Neural progenitor cell (in vitro differentiated cells): ENCODE measurements around the gene SMIM29. TPM values are rescaled to one million over a fixed set of nuclear protein-coding genes. Genes with fewer than 3 reads are reported as not detected.

Source experiments
- DNase-seq: peaks from one replicate; pipeline ENCODE4 v3.0.0-alpha.2; 2016; ENCODE audit warnings: low spot score
- H2AFZ ChIP-seq: fragments of 200-600 bp; sonication (generic); replicated peaks from 2 replicates; pipeline ENCODE4 v1.6.1; 2016; ENCODE audit warnings: antibody characterized with exemption
- H3F3A ChIP-seq: fragments of 200-600 bp; sonication (generic); 2 replicates; pipeline ENCODE4 v1.6.1; 2016; ENCODE audit warnings: antibody characterized with exemption, low read depth
- H3K27ac ChIP-seq: fragments of 200-600 bp; sonication (generic); 2 replicates; pipeline ENCODE4 v1.5.1; 2016; ENCODE audit warnings: mild to moderate bottlenecking
- H3K27me3 ChIP-seq: fragments of 200-600 bp; sonication (generic); 2 replicates; pipeline ENCODE4 v1.6.1; 2016; ENCODE audit warnings: mild to moderate bottlenecking, moderate library complexity
- H3K36me3 ChIP-seq: fragments of 200-600 bp; sonication (generic); 2 replicates; pipeline ENCODE4 v1.5.1; 2016
- H3K4me1 ChIP-seq: fragments of 200-600 bp; sonication (generic); 2 replicates; pipeline ENCODE4 v1.6.1; 2016; ENCODE audit warnings: mixed run types
- H3K4me2 ChIP-seq: fragments of 200-600 bp; sonication (generic); 2 replicates; pipeline ENCODE4 v1.6.1; 2016
- H3K4me3 ChIP-seq: fragments of 200-600 bp; sonication (generic); 2 replicates; pipeline ENCODE4 v1.5.1; 2016
- H3K79me2 ChIP-seq: fragments of 200-600 bp; sonication (generic); 2 replicates; pipeline ENCODE4 v1.6.1; 2016; ENCODE audit warnings: low read depth
- H3K9ac ChIP-seq: fragments of 200-600 bp; sonication (generic); 2 replicates; pipeline ENCODE4 v1.6.1; 2016
- H3K9me3 ChIP-seq: fragments of 200-600 bp; sonication (generic); 2 replicates; pipeline ENCODE4 v1.5.1; 2016; ENCODE audit warnings: low read depth
- H4K20me1 ChIP-seq: fragments of 200-600 bp; sonication (generic); 2 replicates; pipeline ENCODE4 v1.6.1; 2016; ENCODE audit warnings: low read depth
- H3K27ac Mint-ChIP-seq: 3 replicates; pipeline ENCODE4 v1.8.0; 2021; ENCODE audit warnings: mixed read lengths
- H3K27me3 Mint-ChIP-seq: 2 replicates; pipeline ENCODE4 v1.8.0; 2022; ENCODE audit warnings: low read depth, mild to moderate bottlenecking, inconsistent platforms, moderate library complexity, mixed read lengths; ENCODE audit not compliant: insufficient read depth
- H3K36me3 Mint-ChIP-seq: 3 replicates; pipeline ENCODE4 v1.8.0; 2021; ENCODE audit warnings: mixed read lengths
- H3K4me1 Mint-ChIP-seq: 3 replicates; pipeline ENCODE4 v1.8.0; 2021; ENCODE audit warnings: mixed read lengths
- H3K4me3 Mint-ChIP-seq: 3 replicates; pipeline ENCODE4 v1.8.0; 2021; ENCODE audit warnings: mild to moderate bottlenecking, moderate library complexity, mixed read lengths
- H3K9me3 Mint-ChIP-seq: 3 replicates; pipeline ENCODE4 v1.8.0; 2020; ENCODE audit warnings: mixed read lengths
- EZH2 ChIP-seq: fragments of 200-600 bp; sonication (generic); IDR thresholded peaks from 2 replicates; pipeline ENCODE4 v1.6.1; 2017; ENCODE audit warnings: antibody characterized with exemption, mild to moderate bottlenecking, moderate library complexity
- EZH2phosphoT487 ChIP-seq: fragments of 200-600 bp; sonication (generic); IDR thresholded peaks from 2 replicates; pipeline ENCODE4 v1.6.1; 2017; ENCODE audit warnings: antibody characterized with exemption
- total RNA-seq: library from RNA; depleted of rRNA; stranded (reverse); fragments of >200 nt; gene quantifications from 2 replicates; pipeline ENCODE4 v1.2.3, GENCODE V29; 2015; ENCODE audit warnings: low replicate concordance
- TF ChIP-seq, protein P1 (sequence below): fragments of 200-600 bp; sonication (generic); IDR thresholded peaks from 2 replicates; pipeline ENCODE4 v1.5.1; 2017; ENCODE audit warnings: antibody characterized with exemption, mild to moderate bottlenecking

Gene SMIM29
- total RNA-seq, 1 donor from 2014 or later, result 2.4 TPM

DNA sequence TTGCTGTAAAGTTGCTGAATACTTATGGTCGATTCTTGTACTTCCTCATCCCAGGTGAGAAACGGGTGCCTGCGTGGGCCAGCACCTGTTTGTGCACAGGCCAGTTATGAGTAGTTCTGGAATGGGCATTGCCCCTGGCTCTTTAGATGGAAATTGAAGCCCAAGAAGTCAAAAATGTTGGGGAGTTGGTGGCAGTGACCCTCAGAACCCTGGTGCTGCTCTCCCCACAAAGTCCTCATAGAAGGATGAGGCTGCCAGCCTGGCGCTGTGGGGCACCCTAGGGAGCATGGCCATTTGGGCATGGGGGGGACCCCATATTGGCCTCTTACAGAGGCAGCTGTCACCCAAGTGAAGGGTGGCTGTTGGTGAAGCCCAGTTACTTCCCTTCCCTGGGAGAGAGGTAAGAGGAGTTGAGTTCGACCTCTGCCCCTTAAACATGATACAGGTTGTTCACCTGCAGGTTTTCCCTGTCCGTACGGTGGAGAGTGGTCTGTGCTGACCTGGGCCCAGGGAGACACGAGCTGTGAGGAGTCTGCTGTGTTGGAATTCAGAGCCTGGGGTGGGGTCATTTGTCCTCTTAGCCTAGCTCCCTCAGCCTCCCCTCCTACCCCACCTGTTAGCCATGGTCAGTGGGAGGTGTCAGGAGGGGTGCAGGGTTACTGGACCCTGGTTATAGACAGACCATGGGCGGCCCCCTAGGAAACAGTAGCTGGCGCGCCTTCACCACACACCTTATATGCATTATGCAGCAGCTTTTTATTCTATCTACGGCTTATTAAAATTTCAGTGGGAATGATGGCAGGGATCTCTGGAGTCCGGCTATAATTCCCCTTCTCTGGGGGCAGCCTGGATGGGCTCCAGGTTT lies 7.2 kb downstream of the SMIM29 start:
- Histone ChIP-seq H3K79me2 (peaks cover 69% of the 10 kb centered on the region), H3K9me3 (no peaks in the 10 kb centered on the region), H2AFZ (no peak overlapping the region), H3K27ac (peak overlapping the region; percentile 58), H3K4me3 (no peak overlapping the region), H3K27me3 (no peaks in the 10 kb centered on the region), H3K4me1 (peaks cover 31% of the 10 kb centered on the region), H3K4me2 (no peak overlapping the region), H4K20me1 (peaks cover 90% of the 10 kb centered on the region), H3K9ac (no peak overlapping the region), H3F3A (peaks cover 86% of the 10 kb centered on the region), H3K36me3 (peaks cover 11% of the 10 kb centered on the region)
- no peaks in the 10 kb centered on the region for H3K9me3 Mint-ChIP-seq
- H3K27ac Mint-ChIP-seq, result no peak overlapping the region
- peaks cover 28% of the 10 kb centered on the region for H3K36me3 Mint-ChIP-seq
- TF ChIP-seq EZH2 (no peak), EZH2phosphoT487 (no peak)
- H3K4me3 Mint-ChIP-seq, result peak overlapping the region; percentile 68
- peaks cover 64% of the 10 kb centered on the region for H3K4me1 Mint-ChIP-seq
- H3K27me3 Mint-ChIP-seq, result peaks cover 4% of the 10 kb centered on the region
- no peak for DNase-seq

DNA sequence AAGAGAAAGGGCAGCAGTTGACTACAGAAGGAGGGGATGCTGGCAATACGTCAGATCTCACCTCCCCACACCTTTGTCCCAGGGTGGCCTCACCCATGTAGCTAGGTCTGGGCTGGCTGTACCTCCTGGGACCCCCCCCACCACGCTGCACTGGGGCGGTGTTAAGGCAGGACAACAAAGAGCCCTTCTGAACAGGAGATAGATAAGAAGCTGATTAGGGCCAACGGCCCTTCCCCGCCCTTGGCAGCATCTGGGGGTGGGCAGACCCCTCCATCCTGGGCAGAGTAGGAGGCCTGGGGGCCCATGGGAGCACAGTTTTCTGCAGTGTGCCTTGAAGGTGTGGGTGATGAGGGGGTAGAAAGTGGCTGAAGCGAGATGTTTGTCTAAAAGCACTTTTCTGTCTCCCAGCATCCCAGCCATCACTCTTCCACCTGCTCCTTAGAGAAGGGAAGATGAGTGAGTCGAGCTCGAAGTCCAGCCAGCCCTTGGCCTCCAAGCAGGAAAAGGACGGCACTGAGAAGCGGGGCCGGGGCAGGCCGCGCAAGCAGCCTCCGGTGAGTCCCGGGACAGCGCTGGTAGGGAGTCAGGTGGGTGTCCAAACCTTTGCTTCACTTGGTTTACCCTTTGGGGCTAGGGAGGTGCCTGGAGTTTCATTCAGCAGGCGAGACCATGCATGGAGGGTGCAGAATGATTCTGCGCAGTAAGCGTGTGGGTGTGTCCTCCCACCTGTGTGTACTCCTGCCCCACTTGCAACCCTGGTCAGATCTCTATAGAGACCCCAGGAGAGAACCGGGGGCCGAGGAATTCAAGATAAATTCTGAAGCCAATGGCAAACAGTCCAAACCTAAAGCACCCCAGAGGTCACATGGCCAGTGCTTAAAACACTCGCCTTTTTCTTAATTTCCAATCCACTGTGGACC lies 8.2 kb downstream of the SMIM29 start:
- no peaks in the 10 kb centered on the region for H3K27me3 ChIP-seq
- peaks cover 4% of the 10 kb centered on the region for H3K27me3 Mint-ChIP-seq
- H2AFZ ChIP-seq, result no peak overlapping the region
- H3F3A ChIP-seq, result peaks cover 86% of the 10 kb centered on the region
- peaks cover 11% of the 10 kb centered on the region for H3K36me3 ChIP-seq
- no peaks in the 10 kb centered on the region for H3K9me3 Mint-ChIP-seq
- peak overlapping the region; percentile 70 for H3K27ac ChIP-seq
- DNase-seq, result no peak
- H4K20me1 ChIP-seq, result peaks cover 80% of the 10 kb centered on the region
- H3K4me3 Mint-ChIP-seq, result peak overlapping the region; percentile 63
- H3K4me1 Mint-ChIP-seq, result peaks cover 60% of the 10 kb centered on the region
- peak overlapping the region; percentile 100 for H3K4me2 ChIP-seq
- peak overlapping the region; percentile 24 for H3K9ac ChIP-seq
- no peaks in the 10 kb centered on the region for H3K9me3 ChIP-seq
- H3K4me1 ChIP-seq, result peaks cover 31% of the 10 kb centered on the region
- TF ChIP-seq, protein P1, sequence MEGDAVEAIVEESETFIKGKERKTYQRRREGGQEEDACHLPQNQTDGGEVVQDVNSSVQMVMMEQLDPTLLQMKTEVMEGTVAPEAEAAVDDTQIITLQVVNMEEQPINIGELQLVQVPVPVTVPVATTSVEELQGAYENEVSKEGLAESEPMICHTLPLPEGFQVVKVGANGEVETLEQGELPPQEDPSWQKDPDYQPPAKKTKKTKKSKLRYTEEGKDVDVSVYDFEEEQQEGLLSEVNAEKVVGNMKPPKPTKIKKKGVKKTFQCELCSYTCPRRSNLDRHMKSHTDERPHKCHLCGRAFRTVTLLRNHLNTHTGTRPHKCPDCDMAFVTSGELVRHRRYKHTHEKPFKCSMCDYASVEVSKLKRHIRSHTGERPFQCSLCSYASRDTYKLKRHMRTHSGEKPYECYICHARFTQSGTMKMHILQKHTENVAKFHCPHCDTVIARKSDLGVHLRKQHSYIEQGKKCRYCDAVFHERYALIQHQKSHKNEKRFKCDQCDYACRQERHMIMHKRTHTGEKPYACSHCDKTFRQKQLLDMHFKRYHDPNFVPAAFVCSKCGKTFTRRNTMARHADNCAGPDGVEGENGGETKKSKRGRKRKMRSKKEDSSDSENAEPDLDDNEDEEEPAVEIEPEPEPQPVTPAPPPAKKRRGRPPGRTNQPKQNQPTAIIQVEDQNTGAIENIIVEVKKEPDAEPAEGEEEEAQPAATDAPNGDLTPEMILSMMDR, result no peak
- no peak for TF ChIP-seq EZH2phosphoT487
- no peak for TF ChIP-seq EZH2
- H3K4me3 ChIP-seq, result peak overlapping the region; percentile 98
- peaks cover 27% of the 10 kb centered on the region for H3K36me3 Mint-ChIP-seq
- H3K27ac Mint-ChIP-seq, result no peak overlapping the region
- H3K79me2 ChIP-seq, result peaks cover 77% of the 10 kb centered on the region

DNA sequence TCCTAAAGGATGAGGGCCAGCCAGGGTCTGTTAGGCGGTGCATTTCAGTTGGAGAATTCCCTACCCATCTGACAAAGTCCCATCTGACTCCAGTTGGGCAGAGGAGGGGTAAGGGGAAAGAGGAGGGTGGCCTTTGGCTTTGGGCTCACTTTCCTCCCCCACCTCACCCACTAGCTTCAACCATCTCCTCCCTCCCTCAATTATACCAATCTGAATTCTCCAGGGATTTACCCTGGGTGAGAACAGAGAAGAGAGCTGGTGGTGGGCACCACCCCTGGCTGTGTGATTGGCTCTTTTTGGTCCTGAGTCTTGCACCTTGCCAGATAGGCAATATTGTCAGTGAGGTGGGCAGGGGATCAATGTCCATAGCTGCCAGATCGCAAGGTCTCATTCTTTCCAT lies 8.9 kb downstream of the SMIM29 start:
- peaks cover 55% of the 10 kb centered on the region for H3K4me1 Mint-ChIP-seq
- Histone ChIP-seq H3K9ac (peak overlapping the region; percentile 24), H3K36me3 (peaks cover 11% of the 10 kb centered on the region), H3K79me2 (peaks cover 77% of the 10 kb centered on the region), H2AFZ (no peak overlapping the region), H3F3A (peaks cover 85% of the 10 kb centered on the region), H3K4me2 (peak overlapping the region; percentile 100), H3K27ac (peak overlapping the region; percentile 70), H3K4me3 (peak overlapping the region; percentile 98), H3K27me3 (no peaks in the 10 kb centered on the region), H3K4me1 (peaks cover 31% of the 10 kb centered on the region), H3K9me3 (no peaks in the 10 kb centered on the region), H4K20me1 (peaks cover 73% of the 10 kb centered on the region)
- TF ChIP-seq, protein P1, result no peak
- no peak for TF ChIP-seq EZH2
- no peak for TF ChIP-seq EZH2phosphoT487
- no peak overlapping the region for H3K27ac Mint-ChIP-seq
- H3K36me3 Mint-ChIP-seq, result peaks cover 24% of the 10 kb centered on the region
- peak overlapping the region; percentile 63 for H3K4me3 Mint-ChIP-seq
- DNase-seq, result no peak
- H3K27me3 Mint-ChIP-seq, result peaks cover 2% of the 10 kb centered on the region
- no peaks in the 10 kb centered on the region for H3K9me3 Mint-ChIP-seq
